ENCODE measurements around the gene ZNF394. TPM values are rescaled to one million over a fixed set of nuclear protein-coding genes. Genes with fewer than 3 reads are reported as not detected.
"Not testable (repeated sequence)": the region's sequence is repeated elsewhere in the genome, so short reads cannot be mapped to it uniquely, and the experiment has no call there.

ZNF394 gene
- total and polyA plus RNA-seq, 9 donors, result 19.2 to 43.8 (median 30.6) TPM

- no peak for DNase-seq
- Histone ChIP-seq H3K36me3 (no peaks in the 10 kb centered on the region), H3K4me3 (peak overlapping the region; percentile 75), H3K4me1 (ENCODE audit: insufficient read depth) (peaks cover 12% of the 10 kb centered on the region), H3K27me3 (no peaks in the 10 kb centered on the region), H3K27ac (peak overlapping the region; percentile 81 to 95), H3K9me3 (no peaks in the 10 kb centered on the region)
- WGBS, 3 donors, result 2 to 4% (median 4%) methylated on average over 11 of the region's 11 CpGs
- intact Hi-C loops (cut with DNase I), result loop anchor here in 1 of 4 donors (5.0 kb wide), 1 partner anchor 47 kb away; the partner anchor contains the start of gene FAM200A
- TF ChIP-seq POLR2A (IDR thresholded peaks at IDR 0.05) (no peak), CTCF (IDR thresholded peaks at IDR 0.05) (no peak), EP300 (IDR thresholded peaks at IDR 0.05) (no peak)
Measured at GRCh38 chr7:99505324-99505662, 5.2 kb upstream of the ZNF394 start.

GRCh38 chr7:99504603-99505323 is 4.7 kb upstream of the ZNF394 start, which contains the start of gene ZKSCAN5:
ZKSCAN5 (plus strand) TSS chr7:99504662; CDS start chr7:99506045, 1,383 bp downstream.
- H3K36me3 ChIP-seq, result no peaks in the 10 kb centered on the region
- peaks cover 12% of the 10 kb centered on the region for H3K4me1 ChIP-seq (ENCODE audit: insufficient read depth)
- peak within 1 kb of the TSS; percentile 75 for H3K4me3 ChIP-seq
- DNase-seq, result peak; percentile 98 to 99 (median 99)
- H3K9me3 ChIP-seq, result no peaks in the 10 kb centered on the region
- TF ChIP-seq EP300 (IDR thresholded peaks at IDR 0.05) (peak; percentile 72), POLR2A (IDR thresholded peaks at IDR 0.05) (peak; percentile 55), CTCF (IDR thresholded peaks at IDR 0.05) (no peak)
- 0% methylated on average over 32 to 53 of the region's 53 CpGs for WGBS, 3 donors
- intact Hi-C loops (cut with DNase I), result loop anchor here in 2 of 4 donors (5.0 kb wide), 1 partner anchor 48 kb away; the partner anchor contains the start of gene FAM200A (in 2 of the 2)
- H3K27ac ChIP-seq, result peak within 1 kb of the TSS; percentile 81 to 95
- H3K27me3 ChIP-seq, result no peaks in the 10 kb centered on the region

GRCh38 chr7:99504281-99504602 is 4.2 kb upstream of the ZNF394 start:
- Histone ChIP-seq H3K4me3 (peak overlapping the region; percentile 75), H3K36me3 (no peaks in the 10 kb centered on the region), H3K27ac (peak overlapping the region; percentile 81 to 95), H3K9me3 (no peaks in the 10 kb centered on the region), H3K4me1 (ENCODE audit: insufficient read depth) (peaks cover 12% of the 10 kb centered on the region), H3K27me3 (no peaks in the 10 kb centered on the region)
- TF ChIP-seq EP300 (IDR thresholded peaks at IDR 0.05) (no peak), POLR2A (IDR thresholded peaks at IDR 0.05) (no peak)
- 4 to 9% (median 4%) methylated on average over 8 to 19 of the region's 19 CpGs for WGBS, 3 donors
- DNase-seq, result no peak
- intact Hi-C loops (cut with DNase I), result loop anchor here in 1 of 4 donors (5.0 kb wide), 1 partner anchor 48 kb away; the partner anchor contains the start of gene FAM200A

- not testable (repeated sequence) for H3K27me3 ChIP-seq, H3K27ac ChIP-seq, H3K9me3 ChIP-seq, H3K4me3 ChIP-seq, H3K36me3 ChIP-seq
- intact Hi-C loops (cut with DNase I), result loop anchor here in 1 of 4 donors (5.0 kb wide), 1 partner anchor 51 kb away; the partner anchor contains the start of gene FAM200A
- WGBS, 3 donors, result 82 to 89% (median 88%) methylated on average over 12 of the region's 12 CpGs
- peak in 1 of 5 donors; percentile 30 for DNase-seq
- peaks cover 15% of the 10 kb centered on the region for H3K4me1 ChIP-seq (ENCODE audit: insufficient read depth)
Measured at GRCh38 chr7:99501236-99501635, 1.2 kb upstream of the ZNF394 start.

GRCh38 chr7:99500637-99501009 is 542 bp upstream of the ZNF394 start:
- H3K4me3 ChIP-seq, result peak overlapping the region; percentile 99
- peaks cover 9% of the 10 kb centered on the region for H3K4me1 ChIP-seq (ENCODE audit: insufficient read depth)
- intact Hi-C loops (cut with DNase I), result loop anchor here in 1 of 4 donors (5.0 kb wide), 1 partner anchor 52 kb away; the partner anchor contains the start of gene FAM200A
- 38 to 52% (median 51%) methylated on average over 16 of the region's 16 CpGs for WGBS, 3 donors
- TF ChIP-seq POLR2A (IDR thresholded peaks at IDR 0.05) (no peak), EP300 (IDR thresholded peaks at IDR 0.05) (no peak), CTCF (IDR thresholded peaks at IDR 0.05) (no peak)
- H3K9me3 ChIP-seq, result peaks cover 0 to 4% of the 10 kb centered on the region in 2 donors
- H3K27me3 ChIP-seq, result no peaks in the 10 kb centered on the region
- H3K36me3 ChIP-seq, result no peaks in the 10 kb centered on the region
- peak in 1 of 5 donors; percentile 33 for DNase-seq
- H3K27ac ChIP-seq, result peak overlapping the region; percentile 46 to 92

All from ovary (tissue), 9 donors.